Ishikawa (cell line): ENCODE measurements around the gene CATSPER1.

Experiments used
- NFIC ChIP-seq: IDR thresholded peaks from 2 replicates; pipeline ENCODE4 v1.6.1; 2012
- REST ChIP-seq: IDR thresholded peaks from 2 replicates; pipeline ENCODE4 v1.6.1; 2012; ENCODE audit warnings: low read depth, mild to moderate bottlenecking
- YY1 ChIP-seq: IDR thresholded peaks from 2 replicates; pipeline ENCODE4 v1.6.1; 2012; ENCODE audit warnings: low read depth

- TF ChIP-seq YY1: no peak
- no peak for TF ChIP-seq REST
- no peak for TF ChIP-seq NFIC
These were observed 25.1 kb upstream of the CATSPER1 start for GRCh38 chr11:66051371-66051765.
